C4-2B (cell line): ENCODE results near the gene CTXND1.
A peak's percentile ranks its signal among the peaks of the same experiment; 100 is the strongest.

ENCODE experiments used
- H3K27ac ChIP-seq: fragments of 450-650 bp; 2 replicates; pipeline ENCODE4 v1.5.1; 2017
- ZFX ChIP-seq: fragments of 450-650 bp; IDR thresholded peaks from 2 replicates; pipeline ENCODE4 v1.6.1; 2017
- TF ChIP-seq, protein P1 (sequence below): fragments of 450-650 bp; conservative IDR thresholded peaks from 2 replicates; pipeline ENCODE4 v1.5.1; 2017; ENCODE audit warnings: mild to moderate bottlenecking

CTXND1 gene

GRCh38 chr15:80168421-80168820 is 83.6 kb downstream of the CTXND1 start:
- no peak overlapping the region for H3K27ac ChIP-seq
- TF ChIP-seq ZFX = no peak
- TF ChIP-seq, protein P1, sequence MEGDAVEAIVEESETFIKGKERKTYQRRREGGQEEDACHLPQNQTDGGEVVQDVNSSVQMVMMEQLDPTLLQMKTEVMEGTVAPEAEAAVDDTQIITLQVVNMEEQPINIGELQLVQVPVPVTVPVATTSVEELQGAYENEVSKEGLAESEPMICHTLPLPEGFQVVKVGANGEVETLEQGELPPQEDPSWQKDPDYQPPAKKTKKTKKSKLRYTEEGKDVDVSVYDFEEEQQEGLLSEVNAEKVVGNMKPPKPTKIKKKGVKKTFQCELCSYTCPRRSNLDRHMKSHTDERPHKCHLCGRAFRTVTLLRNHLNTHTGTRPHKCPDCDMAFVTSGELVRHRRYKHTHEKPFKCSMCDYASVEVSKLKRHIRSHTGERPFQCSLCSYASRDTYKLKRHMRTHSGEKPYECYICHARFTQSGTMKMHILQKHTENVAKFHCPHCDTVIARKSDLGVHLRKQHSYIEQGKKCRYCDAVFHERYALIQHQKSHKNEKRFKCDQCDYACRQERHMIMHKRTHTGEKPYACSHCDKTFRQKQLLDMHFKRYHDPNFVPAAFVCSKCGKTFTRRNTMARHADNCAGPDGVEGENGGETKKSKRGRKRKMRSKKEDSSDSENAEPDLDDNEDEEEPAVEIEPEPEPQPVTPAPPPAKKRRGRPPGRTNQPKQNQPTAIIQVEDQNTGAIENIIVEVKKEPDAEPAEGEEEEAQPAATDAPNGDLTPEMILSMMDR = no peak

- no peak overlapping the region for H3K27ac ChIP-seq
- TF ChIP-seq, protein P1 = no peak
- no peak for TF ChIP-seq ZFX
These were observed 84.1 kb downstream of the CTXND1 start for GRCh38 chr15:80167936-80168335.

GRCh38 chr15:80163897-80164296 is 88.1 kb downstream of the CTXND1 start:
- TF ChIP-seq, protein P1 = no peak
- TF ChIP-seq ZFX = no peak
- no peak overlapping the region for H3K27ac ChIP-seq

GRCh38 chr15:80163217-80163616 is 88.8 kb downstream of the CTXND1 start:
- TF ChIP-seq ZFX = no peak
- TF ChIP-seq, protein P1 = no peak
- no peak overlapping the region for H3K27ac ChIP-seq

DNA sequence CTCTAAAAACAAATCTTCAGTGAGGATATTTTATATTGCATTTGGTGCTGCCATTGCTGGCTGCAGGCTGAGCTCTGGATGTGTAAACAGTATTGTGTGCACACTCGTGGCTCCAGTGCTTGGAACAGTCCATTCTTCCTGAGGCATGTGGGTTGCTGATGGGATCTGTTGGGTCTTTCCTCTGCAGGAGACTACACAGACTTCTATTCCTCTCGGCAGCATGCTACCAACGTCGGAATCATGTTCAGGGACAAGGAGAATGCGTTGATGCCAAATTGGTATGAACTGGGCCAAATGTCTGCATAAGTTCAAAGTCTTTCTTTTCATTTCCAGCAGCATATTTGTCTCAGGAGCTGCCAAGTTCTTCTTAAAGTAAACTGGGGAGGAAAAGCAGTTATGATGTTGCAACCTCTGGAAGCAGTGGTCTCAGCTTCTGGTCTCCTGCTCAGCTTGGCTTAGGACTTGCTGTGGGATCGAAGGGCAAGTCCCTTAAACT is 89.9 kb downstream of the CTXND1 start:
- TF ChIP-seq, protein P1 = no peak
- TF ChIP-seq ZFX = no peak
- H3K27ac ChIP-seq = no peak overlapping the region

GRCh38 chr15:80161468-80162016 is 90.5 kb downstream of the CTXND1 start:
- no peak overlapping the region for H3K27ac ChIP-seq
- TF ChIP-seq ZFX = no peak
- TF ChIP-seq, protein P1 = no peak

GRCh38 chr15:80160570-80161156 is 91.3 kb downstream of the CTXND1 start:
- TF ChIP-seq ZFX = no peak
- TF ChIP-seq, protein P1 = no peak
- H3K27ac ChIP-seq = peak overlapping the region; percentile 1; the same call in 1 of the 2 replicates
